SK-N-SH (cell line): ENCODE data around the gene ABCC5.

Experiments used
- EP300 ChIP-seq, 2 experiments: IDR thresholded peaks; 2 replicates each; pipeline versions ENCODE4 v1.4.0 to v1.6.1; 2012; ENCODE audit warnings: borderline replicate concordance in 1 of 2, low read depth in 1 of 2, low read length in 1 of 2
- MXI1 ChIP-seq: IDR thresholded peaks from 2 replicates; pipeline ENCODE4 v1.6.1; 2012; ENCODE audit warnings: mild to moderate bottlenecking, low read depth, low read length, improper control_type of control experiment
- NRF1 ChIP-seq: IDR thresholded peaks from 2 replicates; pipeline ENCODE4 v1.6.1; 2012; ENCODE audit warnings: low read depth, mild to moderate bottlenecking, low read length
- RAD21 ChIP-seq: IDR thresholded peaks from 2 replicates; pipeline ENCODE4 v1.6.1; 2012; ENCODE audit warnings: mild to moderate bottlenecking, low read length
- SIN3A ChIP-seq: IDR thresholded peaks from 2 replicates; pipeline ENCODE4 v1.6.1; 2012; ENCODE audit warnings: low read depth, mild to moderate bottlenecking, low read length, moderate library complexity, borderline replicate concordance
- TAF1 ChIP-seq: IDR thresholded peaks from 2 replicates; pipeline ENCODE4 v1.6.1; 2012; ENCODE audit warnings: low read depth, mild to moderate bottlenecking, low read length, moderate library complexity, borderline replicate concordance
- YY1 ChIP-seq: IDR thresholded peaks from 2 replicates; pipeline ENCODE4 v1.4.0; 2012; ENCODE audit warnings: low read depth, mild to moderate bottlenecking
- TF ChIP-seq, protein P1 (sequence below): fragments of 200-600 bp; sonication (generic); IDR thresholded peaks from 2 replicates; pipeline ENCODE4 v1.6.1; 2017; ENCODE audit warnings: antibody characterized with exemption, mild to moderate bottlenecking, moderate library complexity
- TF ChIP-seq, protein P2 (sequence below): IDR thresholded peaks from 2 replicates; pipeline ENCODE4 v1.4.0; 2012; ENCODE audit warnings: low read depth, borderline replicate concordance
- TF ChIP-seq, protein P3 (sequence below): IDR thresholded peaks from 2 replicates; pipeline ENCODE4 v1.4.0; 2012; ENCODE audit warnings: low read depth

DNA sequence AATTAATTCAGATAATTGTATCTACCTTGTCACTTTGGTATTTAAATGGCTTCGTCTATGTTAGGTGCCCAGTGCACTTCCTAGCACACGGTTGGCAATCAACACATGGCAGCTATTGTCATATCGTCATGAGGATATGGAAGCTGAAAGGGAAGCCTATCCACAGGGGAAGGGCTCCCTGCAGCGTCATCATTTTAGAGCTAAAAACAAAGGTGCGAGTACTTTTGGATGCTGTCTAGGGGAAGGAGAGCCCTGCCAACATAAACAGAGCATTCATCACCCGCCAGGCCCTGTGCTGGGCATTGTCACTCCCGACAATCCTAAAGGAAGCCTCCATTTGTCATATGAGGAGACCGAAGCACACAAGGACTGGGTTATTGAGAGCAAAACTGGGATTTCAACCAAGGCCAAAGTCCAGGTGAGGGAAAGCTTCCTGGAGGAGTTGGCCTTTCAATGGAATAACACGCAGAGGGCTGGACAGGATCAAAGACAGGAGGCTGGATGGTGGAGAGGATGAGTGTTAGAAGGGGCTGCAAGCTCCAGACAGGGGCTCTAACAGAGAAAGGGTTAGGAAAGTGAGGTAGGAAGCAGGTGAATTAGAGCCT is 125.0 kb downstream of the ABCC5 start:
- TF ChIP-seq TAF1 = no peak
- TF ChIP-seq, protein P1, sequence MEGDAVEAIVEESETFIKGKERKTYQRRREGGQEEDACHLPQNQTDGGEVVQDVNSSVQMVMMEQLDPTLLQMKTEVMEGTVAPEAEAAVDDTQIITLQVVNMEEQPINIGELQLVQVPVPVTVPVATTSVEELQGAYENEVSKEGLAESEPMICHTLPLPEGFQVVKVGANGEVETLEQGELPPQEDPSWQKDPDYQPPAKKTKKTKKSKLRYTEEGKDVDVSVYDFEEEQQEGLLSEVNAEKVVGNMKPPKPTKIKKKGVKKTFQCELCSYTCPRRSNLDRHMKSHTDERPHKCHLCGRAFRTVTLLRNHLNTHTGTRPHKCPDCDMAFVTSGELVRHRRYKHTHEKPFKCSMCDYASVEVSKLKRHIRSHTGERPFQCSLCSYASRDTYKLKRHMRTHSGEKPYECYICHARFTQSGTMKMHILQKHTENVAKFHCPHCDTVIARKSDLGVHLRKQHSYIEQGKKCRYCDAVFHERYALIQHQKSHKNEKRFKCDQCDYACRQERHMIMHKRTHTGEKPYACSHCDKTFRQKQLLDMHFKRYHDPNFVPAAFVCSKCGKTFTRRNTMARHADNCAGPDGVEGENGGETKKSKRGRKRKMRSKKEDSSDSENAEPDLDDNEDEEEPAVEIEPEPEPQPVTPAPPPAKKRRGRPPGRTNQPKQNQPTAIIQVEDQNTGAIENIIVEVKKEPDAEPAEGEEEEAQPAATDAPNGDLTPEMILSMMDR = no peak
- TF ChIP-seq, protein P2, sequence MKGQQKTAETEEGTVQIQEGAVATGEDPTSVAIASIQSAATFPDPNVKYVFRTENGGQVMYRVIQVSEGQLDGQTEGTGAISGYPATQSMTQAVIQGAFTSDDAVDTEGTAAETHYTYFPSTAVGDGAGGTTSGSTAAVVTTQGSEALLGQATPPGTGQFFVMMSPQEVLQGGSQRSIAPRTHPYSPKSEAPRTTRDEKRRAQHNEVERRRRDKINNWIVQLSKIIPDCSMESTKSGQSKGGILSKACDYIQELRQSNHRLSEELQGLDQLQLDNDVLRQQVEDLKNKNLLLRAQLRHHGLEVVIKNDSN = no peak
- TF ChIP-seq YY1 = no peak
- no peak for TF ChIP-seq EP300 (IDR thresholded peaks at IDR 0.05; ENCODE audit: borderline replicate concordance in 1 of 2, low read depth in 1 of 2, low read length in 1 of 2)
- no peak for TF ChIP-seq SIN3A
- TF ChIP-seq RAD21 = no peak
- TF ChIP-seq NRF1 = no peak
- TF ChIP-seq MXI1 = no peak
- TF ChIP-seq, protein P3, sequence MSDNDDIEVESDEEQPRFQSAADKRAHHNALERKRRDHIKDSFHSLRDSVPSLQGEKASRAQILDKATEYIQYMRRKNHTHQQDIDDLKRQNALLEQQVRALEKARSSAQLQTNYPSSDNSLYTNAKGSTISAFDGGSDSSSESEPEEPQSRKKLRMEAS = no peak
